ENCODE measurements around the gene RNF220. TPM values are rescaled to one million over a fixed set of nuclear protein-coding genes. Genes with fewer than 3 reads are reported as not detected.

The RNF220 gene
- total RNA-seq, 2 donors from 2014 or later = 53.3 to 62.0 TPM

- no peak overlapping the region for H3K9ac ChIP-seq (ENCODE audit: low read depth in 2 of 2, low read length in 2 of 2)
- peaks cover 9% of the 10 kb centered on the region for H3K27me3 ChIP-seq
- no peak overlapping the region for H3K4me3 ChIP-seq
- DNase-seq = no peak
- H3K4me1 ChIP-seq = no peaks in the 10 kb centered on the region
- TF ChIP-seq, protein P1, sequence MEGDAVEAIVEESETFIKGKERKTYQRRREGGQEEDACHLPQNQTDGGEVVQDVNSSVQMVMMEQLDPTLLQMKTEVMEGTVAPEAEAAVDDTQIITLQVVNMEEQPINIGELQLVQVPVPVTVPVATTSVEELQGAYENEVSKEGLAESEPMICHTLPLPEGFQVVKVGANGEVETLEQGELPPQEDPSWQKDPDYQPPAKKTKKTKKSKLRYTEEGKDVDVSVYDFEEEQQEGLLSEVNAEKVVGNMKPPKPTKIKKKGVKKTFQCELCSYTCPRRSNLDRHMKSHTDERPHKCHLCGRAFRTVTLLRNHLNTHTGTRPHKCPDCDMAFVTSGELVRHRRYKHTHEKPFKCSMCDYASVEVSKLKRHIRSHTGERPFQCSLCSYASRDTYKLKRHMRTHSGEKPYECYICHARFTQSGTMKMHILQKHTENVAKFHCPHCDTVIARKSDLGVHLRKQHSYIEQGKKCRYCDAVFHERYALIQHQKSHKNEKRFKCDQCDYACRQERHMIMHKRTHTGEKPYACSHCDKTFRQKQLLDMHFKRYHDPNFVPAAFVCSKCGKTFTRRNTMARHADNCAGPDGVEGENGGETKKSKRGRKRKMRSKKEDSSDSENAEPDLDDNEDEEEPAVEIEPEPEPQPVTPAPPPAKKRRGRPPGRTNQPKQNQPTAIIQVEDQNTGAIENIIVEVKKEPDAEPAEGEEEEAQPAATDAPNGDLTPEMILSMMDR (IDR thresholded peaks at IDR 0.05) = no peak
- H3K9me3 ChIP-seq = no peaks in the 10 kb centered on the region
- intact Hi-C loops (cut with DNase I) = no loop called here
- no peak overlapping the region for H3K27ac ChIP-seq
- no peaks in the 10 kb centered on the region for H3K36me3 ChIP-seq
Measured at GRCh38 chr1:44424747-44425146, 19.7 kb downstream of the RNF220 start.

GRCh38 chr1:44425341-44426082 is 20.5 kb downstream of the RNF220 start:
- intact Hi-C loops (cut with DNase I) = no loop called here
- H3K9ac ChIP-seq (ENCODE audit: low read depth in 2 of 2, low read length in 2 of 2) = no peak overlapping the region
- no peak for DNase-seq
- H3K4me3 ChIP-seq = no peak overlapping the region
- H3K27me3 ChIP-seq = peaks cover 2% of the 10 kb centered on the region
- no peaks in the 10 kb centered on the region for H3K9me3 ChIP-seq
- H3K4me1 ChIP-seq = no peaks in the 10 kb centered on the region
- no peak overlapping the region for H3K27ac ChIP-seq
- TF ChIP-seq, protein P1 (IDR thresholded peaks at IDR 0.05) = no peak
- H3K36me3 ChIP-seq = no peaks in the 10 kb centered on the region

- H3K9ac ChIP-seq (ENCODE audit: low read depth in 2 of 2, low read length in 2 of 2) = no peak overlapping the region
- DNase-seq = no peak
- TF ChIP-seq, protein P1 (IDR thresholded peaks at IDR 0.05) = no peak
- H3K9me3 ChIP-seq = no peaks in the 10 kb centered on the region
- H3K4me1 ChIP-seq = no peaks in the 10 kb centered on the region
- H3K36me3 ChIP-seq = no peaks in the 10 kb centered on the region
- H3K27ac ChIP-seq = no peak overlapping the region
- no peak overlapping the region for H3K4me3 ChIP-seq
- no peaks in the 10 kb centered on the region for H3K27me3 ChIP-seq
- intact Hi-C loops (cut with DNase I) = no loop called here
Measured at GRCh38 chr1:44431861-44432260, 26.8 kb downstream of the RNF220 start.

- Histone ChIP-seq H3K27ac (no peak overlapping the region), H3K9ac (ENCODE audit: low read depth in 2 of 2, low read length in 2 of 2) (no peak overlapping the region), H3K4me3 (no peak overlapping the region), H3K9me3 (no peaks in the 10 kb centered on the region), H3K36me3 (no peaks in the 10 kb centered on the region), H3K4me1 (no peaks in the 10 kb centered on the region), H3K27me3 (no peaks in the 10 kb centered on the region)
- DNase-seq = no peak
- intact Hi-C loops (cut with DNase I) = no loop called here
- TF ChIP-seq, protein P1 (IDR thresholded peaks at IDR 0.05) = no peak
Measured at GRCh38 chr1:44433209-44433608, 28.2 kb downstream of the RNF220 start.

DNA sequence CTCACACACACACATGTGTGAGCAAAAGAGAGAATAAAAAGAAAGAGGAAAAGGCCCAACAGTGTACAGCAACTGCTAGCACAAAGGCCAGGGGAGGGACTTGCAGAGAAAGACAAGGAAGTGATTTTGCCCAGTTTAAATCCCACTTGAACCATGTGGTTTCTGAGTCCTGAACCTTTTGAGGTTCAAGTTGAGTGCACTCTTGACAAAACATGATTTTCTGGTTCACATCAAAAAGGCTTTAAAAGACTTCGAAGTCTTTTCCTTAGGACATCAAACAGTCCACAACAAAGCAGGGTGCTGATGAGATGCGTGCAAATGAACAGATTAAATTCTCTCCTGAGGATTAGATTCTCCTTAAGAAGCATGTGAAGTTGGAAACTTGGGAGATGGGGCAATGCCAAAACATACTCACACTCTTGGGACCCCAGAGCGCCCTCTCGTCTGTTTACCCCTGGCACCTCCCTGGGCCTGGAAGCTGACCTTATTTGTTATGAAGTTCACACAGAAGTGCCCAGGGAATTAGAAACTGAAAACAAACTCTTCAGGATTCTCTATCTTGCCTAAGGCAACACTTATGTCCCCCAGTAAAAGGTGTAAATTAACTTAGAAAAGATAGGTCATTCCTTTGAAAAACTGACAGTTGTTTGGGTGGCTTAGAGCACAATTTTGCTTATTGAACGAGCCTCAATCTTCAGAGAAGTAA is 31.5 kb downstream of the RNF220 start:
- no peak for DNase-seq
- H3K36me3 ChIP-seq = no peaks in the 10 kb centered on the region
- H3K9me3 ChIP-seq = no peaks in the 10 kb centered on the region
- TF ChIP-seq, protein P1 (IDR thresholded peaks at IDR 0.05) = no peak
- intact Hi-C loops (cut with DNase I) = no loop called here
- H3K9ac ChIP-seq (ENCODE audit: low read depth in 2 of 2, low read length in 2 of 2) = no peak overlapping the region
- H3K4me3 ChIP-seq = no peak overlapping the region
- no peak overlapping the region for H3K27ac ChIP-seq
- no peaks in the 10 kb centered on the region for H3K27me3 ChIP-seq
- H3K4me1 ChIP-seq = no peaks in the 10 kb centered on the region

Measured in colonic mucosa (tissue), 4 donors.